SHP77 treated with DMSO at 0.1 percent for 48 hours (cell line): ENCODE data around the gene SDR9C7.
"Not testable (repeated sequence)": the region's sequence is repeated elsewhere in the genome, so short reads cannot be mapped to it uniquely, and the experiment has no call there.

Source experiments
- DNase-seq: peaks from one replicate; lab custom pipeline; 2025; lab: John Stamatoyannopoulos, UW

Gene SDR9C7

GRCh38 chr12:56953314-56953713 lies 19.1 kb upstream of the SDR9C7 start:
- DNase-seq, result no peak

- DNase-seq, result no peak
These were observed 17.6 kb upstream of the SDR9C7 start for GRCh38 chr12:56951582-56952339.

GRCh38 chr12:56948881-56949280 lies 14.7 kb upstream of the SDR9C7 start:
- no peak for DNase-seq

- no peak for DNase-seq
These were observed 14.2 kb upstream of the SDR9C7 start for GRCh38 chr12:56948457-56948777.

GRCh38 chr12:56947633-56948456 lies 13.6 kb upstream of the SDR9C7 start:
- no peak for DNase-seq

- DNase-seq, result no peak
These were observed 9.7 kb upstream of the SDR9C7 start for GRCh38 chr12:56943878-56944277.

GRCh38 chr12:56943374-56943773 lies 9.2 kb upstream of the SDR9C7 start:
- not testable (repeated sequence) for DNase-seq

GRCh38 chr12:56941299-56942017 lies 7.2 kb upstream of the SDR9C7 start:
- no peak for DNase-seq

- not testable (repeated sequence) for DNase-seq
These were observed 6.7 kb upstream of the SDR9C7 start for GRCh38 chr12:56940942-56941298.

- DNase-seq, result no peak
These were observed 1.5 kb upstream of the SDR9C7 start for GRCh38 chr12:56935752-56936151.

- no peak for DNase-seq
These were observed 949 bp upstream of the SDR9C7 start for GRCh38 chr12:56935157-56935556.

GRCh38 chr12:56932867-56933266 lies 1.3 kb downstream of the SDR9C7 start:
- DNase-seq, result no peak

- no peak for DNase-seq
These were observed 2.1 kb downstream of the SDR9C7 start for GRCh38 chr12:56932146-56932545.

- no peak for DNase-seq
These were observed 2.7 kb downstream of the SDR9C7 start for GRCh38 chr12:56931474-56931978.

GRCh38 chr12:56930241-56930640 lies 4.0 kb downstream of the SDR9C7 start:
- DNase-seq, result no peak

GRCh38 chr12:56929780-56930179 lies 4.4 kb downstream of the SDR9C7 start:
- DNase-seq, result no peak

GRCh38 chr12:56928262-56928661 lies 5.9 kb downstream of the SDR9C7 start:
- DNase-seq, result no peak

- DNase-seq, result no peak
These were observed 6.9 kb downstream of the SDR9C7 start for GRCh38 chr12:56927281-56927680.

GRCh38 chr12:56922031-56922430 lies 12.2 kb downstream of the SDR9C7 start:
- no peak for DNase-seq

- no peak for DNase-seq
These were observed 12.9 kb downstream of the SDR9C7 start for GRCh38 chr12:56921346-56921745.

- not testable (repeated sequence) for DNase-seq
These were observed 16.1 kb downstream of the SDR9C7 start for GRCh38 chr12:56918139-56918538.

- DNase-seq, result no peak
These were observed 17.2 kb downstream of the SDR9C7 start for GRCh38 chr12:56916996-56917333.
